ENCODE measurements around the gene NPAS2. TPM values are rescaled to one million over a fixed set of nuclear protein-coding genes. Genes with fewer than 3 reads are reported as not detected.

NPAS2 gene
- polyA plus RNA-seq, 1 donor (not counting 4 experiments of a cell fraction or from before 2014, with no cell fraction given), result 17.7 TPM

GRCh38 chr2:101012054-101012705 lies 192.2 kb downstream of the NPAS2 start:
- Histone ChIP-seq H3K9ac (ENCODE audit: control insufficient read depth, extremely low read depth, insufficient read depth, low read length) (no peak overlapping the region), H2AFZ (ENCODE audit: control insufficient read depth, low read length) (no peak overlapping the region)
- no peak for FAIRE-seq

GRCh38 chr2:101012706-101013181 lies 192.8 kb downstream of the NPAS2 start:
- Histone ChIP-seq H2AFZ (ENCODE audit: control insufficient read depth, low read length) (no peak overlapping the region), H3K4me2 (ENCODE audit: control insufficient read depth, extremely low read depth, insufficient read depth, low read depth, low read length) (no peak overlapping the region), H3K4me3 (ENCODE audit: control insufficient read depth in 2 of 3, extremely low read depth in 1 of 3, insufficient read depth in 2 of 3, low read depth in 1 of 3, low read length in 3 of 3) (no peak overlapping the region), H3K36me3 (ENCODE audit: control insufficient read depth in 2 of 2, extremely low read depth in 1 of 2, insufficient read depth in 2 of 2, low read length in 2 of 2) (peaks cover 2 to 9% of the 10 kb centered on the region in 2 experiments), H3K4me1 (ENCODE audit: control insufficient read depth, extremely low read depth, insufficient read depth, low read length) (no peaks in the 10 kb centered on the region), H3K27me3 (ENCODE audit: control insufficient read depth, extremely low read depth, insufficient read depth, low read length) (no peaks in the 10 kb centered on the region), H4K20me1 (ENCODE audit: control insufficient read depth, extremely low read depth, insufficient read depth, low read length) (peaks cover 3% of the 10 kb centered on the region), H3K9me1 (ENCODE audit: control insufficient read depth, extremely low read depth, insufficient read depth, low read length) (no peaks in the 10 kb centered on the region), H3K27ac (ENCODE audit: control insufficient read depth, insufficient read depth, low read length) (no peak overlapping the region), H3K79me2 (ENCODE audit: control insufficient read depth, insufficient read depth, low read length) (no peaks in the 10 kb centered on the region), H3K9me3 (ENCODE audit: control insufficient read depth, low read depth, low read length) (no peaks in the 10 kb centered on the region), H3K9ac (ENCODE audit: control insufficient read depth, extremely low read depth, insufficient read depth, low read length) (no peak overlapping the region)
- FAIRE-seq (peak; percentile 67), DNase-seq (ENCODE audit: low read depth, low spot score) (no peak)
- TF ChIP-seq CTCF (optimal IDR thresholded peaks at IDR 0.05 in 1 of 3, IDR thresholded peaks at IDR 0.05 in 1 of 3, conservative IDR thresholded peaks at IDR 0.05 in 1 of 3; ENCODE audit: extremely low read depth in 1 of 3, insufficient read depth in 2 of 3, low read length in 3 of 3), result peak; percentile 48 to 73 (median 67)
- TF ChIP-seq EZH2 (IDR thresholded peaks at IDR 0.05; ENCODE audit: low read length), result no peak
- dilution Hi-C loops (cut with MboI; ENCODE audit: extremely low pct_ligation_motif_present, low sequenced_read_pairs), result no loop called here

More at GRCh38 chr2:101012054-101012705, 192.2 kb downstream of the NPAS2 start:
- Histone ChIP-seq H3K9me3 (ENCODE audit: control insufficient read depth, low read depth, low read length) (no peaks in the 10 kb centered on the region), H3K27ac (ENCODE audit: control insufficient read depth, insufficient read depth, low read length) (no peak overlapping the region), H3K9me1 (ENCODE audit: control insufficient read depth, extremely low read depth, insufficient read depth, low read length) (no peaks in the 10 kb centered on the region), H3K36me3 (ENCODE audit: control insufficient read depth in 2 of 2, extremely low read depth in 1 of 2, insufficient read depth in 2 of 2, low read length in 2 of 2) (peaks cover 6 to 15% of the 10 kb centered on the region in 2 experiments), H3K4me3 (ENCODE audit: control insufficient read depth in 2 of 3, extremely low read depth in 1 of 3, insufficient read depth in 2 of 3, low read depth in 1 of 3, low read length in 3 of 3) (no peak overlapping the region), H3K4me1 (ENCODE audit: control insufficient read depth, extremely low read depth, insufficient read depth, low read length) (no peaks in the 10 kb centered on the region), H3K27me3 (ENCODE audit: control insufficient read depth, extremely low read depth, insufficient read depth, low read length) (no peaks in the 10 kb centered on the region), H3K79me2 (ENCODE audit: control insufficient read depth, insufficient read depth, low read length) (peaks cover 2% of the 10 kb centered on the region), H3K4me2 (ENCODE audit: control insufficient read depth, extremely low read depth, insufficient read depth, low read depth, low read length) (no peak overlapping the region), H4K20me1 (ENCODE audit: control insufficient read depth, extremely low read depth, insufficient read depth, low read length) (peaks cover 6% of the 10 kb centered on the region)
- dilution Hi-C loops (cut with MboI; ENCODE audit: extremely low pct_ligation_motif_present, low sequenced_read_pairs), result no loop called here
- TF ChIP-seq CTCF (optimal IDR thresholded peaks at IDR 0.05 in 1 of 3, IDR thresholded peaks at IDR 0.05 in 1 of 3, conservative IDR thresholded peaks at IDR 0.05 in 1 of 3; ENCODE audit: extremely low read depth in 1 of 3, insufficient read depth in 2 of 3, low read length in 3 of 3) (no peak), EZH2 (IDR thresholded peaks at IDR 0.05; ENCODE audit: low read length) (no peak)
- DNase-seq (ENCODE audit: low read depth, low spot score), result no peak

Data from keratinocyte (primary cell).